Measurements from ENCODE around the gene MAGEC1. TPM values are rescaled to one million over a fixed set of nuclear protein-coding genes. Genes with fewer than 3 reads are reported as not detected.

Gene MAGEC1
- total RNA-seq, 1 donor from 2014 or later = not detected

DNA sequence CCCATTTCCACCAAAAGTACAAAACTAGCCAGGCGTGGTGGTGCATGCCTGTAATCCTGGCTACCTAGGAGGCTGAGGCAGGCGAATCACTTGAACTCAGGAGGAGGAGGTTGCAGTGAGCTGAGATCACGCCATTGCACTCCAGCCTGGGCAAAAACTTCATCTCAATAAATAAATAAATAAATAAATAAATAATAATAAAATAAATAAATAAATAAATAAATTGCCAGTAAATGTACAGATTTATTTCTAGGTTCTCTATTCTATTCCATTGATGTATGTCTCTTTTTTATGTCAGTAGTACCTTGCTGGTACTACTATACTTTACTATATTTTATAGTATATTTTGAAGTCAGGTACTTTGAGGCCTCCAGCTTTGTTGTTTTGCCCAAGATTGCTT lies 43.7 kb downstream of the MAGEC1 start:
- no peaks in the 10 kb centered on the region for H3K36me3 ChIP-seq
- TF ChIP-seq, protein P1, sequence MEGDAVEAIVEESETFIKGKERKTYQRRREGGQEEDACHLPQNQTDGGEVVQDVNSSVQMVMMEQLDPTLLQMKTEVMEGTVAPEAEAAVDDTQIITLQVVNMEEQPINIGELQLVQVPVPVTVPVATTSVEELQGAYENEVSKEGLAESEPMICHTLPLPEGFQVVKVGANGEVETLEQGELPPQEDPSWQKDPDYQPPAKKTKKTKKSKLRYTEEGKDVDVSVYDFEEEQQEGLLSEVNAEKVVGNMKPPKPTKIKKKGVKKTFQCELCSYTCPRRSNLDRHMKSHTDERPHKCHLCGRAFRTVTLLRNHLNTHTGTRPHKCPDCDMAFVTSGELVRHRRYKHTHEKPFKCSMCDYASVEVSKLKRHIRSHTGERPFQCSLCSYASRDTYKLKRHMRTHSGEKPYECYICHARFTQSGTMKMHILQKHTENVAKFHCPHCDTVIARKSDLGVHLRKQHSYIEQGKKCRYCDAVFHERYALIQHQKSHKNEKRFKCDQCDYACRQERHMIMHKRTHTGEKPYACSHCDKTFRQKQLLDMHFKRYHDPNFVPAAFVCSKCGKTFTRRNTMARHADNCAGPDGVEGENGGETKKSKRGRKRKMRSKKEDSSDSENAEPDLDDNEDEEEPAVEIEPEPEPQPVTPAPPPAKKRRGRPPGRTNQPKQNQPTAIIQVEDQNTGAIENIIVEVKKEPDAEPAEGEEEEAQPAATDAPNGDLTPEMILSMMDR (IDR thresholded peaks at IDR 0.05; ENCODE audit: borderline replicate concordance) = no peak
- H3K4me3 ChIP-seq = no peak overlapping the region
- H3K9me3 ChIP-seq (replicated peaks) = no peaks in the 10 kb centered on the region
- no peaks in the 10 kb centered on the region for H3K27me3 ChIP-seq (ENCODE audit: low read depth)
- H3K27ac ChIP-seq (replicated peaks) = no peak overlapping the region
- intact Hi-C loops (cut with micrococcal nuclease) = no loop called here
- H3K4me1 ChIP-seq = no peaks in the 10 kb centered on the region
- no peak for DNase-seq

DNA sequence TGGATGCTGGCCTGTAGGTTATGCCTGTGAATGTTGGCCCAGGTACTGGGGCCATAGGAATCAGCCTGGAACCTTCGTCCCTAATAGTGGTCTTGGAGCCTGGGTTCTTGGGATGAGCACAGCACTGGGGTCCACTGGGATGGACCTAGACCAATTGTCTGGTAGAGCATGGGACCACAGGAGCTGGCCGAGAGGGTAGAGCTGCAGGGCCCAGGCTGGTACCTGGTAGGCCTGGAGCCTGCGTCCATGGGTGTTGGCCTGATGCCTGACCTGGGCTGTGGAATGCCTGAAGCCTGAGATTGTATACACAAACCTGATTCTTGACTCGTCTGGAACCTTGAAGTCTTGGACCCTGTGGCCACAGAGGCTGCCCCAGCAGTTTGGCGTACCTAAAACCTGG lies 48.9 kb downstream of the MAGEC1 start:
- Histone ChIP-seq H3K36me3 (no peaks in the 10 kb centered on the region), H3K4me1 (no peaks in the 10 kb centered on the region)
- intact Hi-C loops (cut with micrococcal nuclease) = no loop called here

DNA sequence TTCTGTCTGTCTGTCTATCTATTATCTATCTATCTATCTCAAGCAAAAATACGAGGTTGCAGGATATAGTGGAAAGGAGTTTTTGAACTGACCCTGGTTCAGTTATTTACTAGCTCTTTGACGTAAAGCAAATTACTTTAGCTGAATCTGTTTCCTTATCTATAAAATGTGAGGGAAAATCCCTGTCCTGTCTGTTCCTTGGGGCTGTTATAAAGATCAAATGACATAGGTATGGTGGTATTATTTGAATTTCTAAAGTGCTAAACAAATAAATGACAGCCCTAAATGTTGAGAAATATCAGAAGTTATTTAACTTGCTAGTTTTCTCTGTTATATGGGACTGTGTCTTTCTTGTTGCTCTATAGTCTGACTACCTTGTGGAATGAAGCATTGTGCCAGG lies 55.0 kb downstream of the MAGEC1 start:
- intact Hi-C loops (cut with micrococcal nuclease) = no loop called here

More for the DNA sequence above, 48.9 kb downstream of the MAGEC1 start:
- TF ChIP-seq, protein P1 (IDR thresholded peaks at IDR 0.05; ENCODE audit: borderline replicate concordance) = no peak
- Histone ChIP-seq H3K27me3 (ENCODE audit: low read depth) (no peaks in the 10 kb centered on the region), H3K27ac (replicated peaks) (no peak overlapping the region), H3K9me3 (replicated peaks) (no peaks in the 10 kb centered on the region), H3K4me3 (no peak overlapping the region)
- no peak for DNase-seq

More for the DNA sequence above, 55.0 kb downstream of the MAGEC1 start:
- DNase-seq = no peak
- TF ChIP-seq, protein P1 (IDR thresholded peaks at IDR 0.05; ENCODE audit: borderline replicate concordance) = no peak
- Histone ChIP-seq H3K4me1 (no peaks in the 10 kb centered on the region), H3K36me3 (no peaks in the 10 kb centered on the region), H3K4me3 (no peak overlapping the region), H3K9me3 (replicated peaks) (no peaks in the 10 kb centered on the region), H3K27ac (replicated peaks) (no peak overlapping the region), H3K27me3 (ENCODE audit: low read depth) (no peaks in the 10 kb centered on the region)

Other genes starting within 250 kb of the MAGEC1 start
- not detected for gene SPANXD, start 205.2 kb upstream of the MAGEC1 start, total RNA-seq
- gene MAGEC3, start 65.6 kb upstream of the MAGEC1 start, total RNA-seq = not detected

Data from left ventricle myocardium inferior (tissue), 1 donor.